ENCODE measurements around the gene CEACAM19. TPM values are rescaled to one million over a fixed set of nuclear protein-coding genes. Genes with fewer than 3 reads are reported as not detected.
"Not testable (repeated sequence)": the region's sequence is repeated elsewhere in the genome, so short reads cannot be mapped to it uniquely, and the experiment has no call there.

Gene CEACAM19
- total RNA-seq, 1 experiment from 2014 or later: 8.0 TPM

- Histone ChIP-seq H3K4me1 (replicated peaks; ENCODE audit: insufficient read depth) (peaks cover 31% of the 10 kb centered on the region), H3K9me3 (ENCODE audit: insufficient read depth, low read depth) (no peaks in the 10 kb centered on the region; the same call in 1 of the 2 replicates), H4K20me1 (ENCODE audit: insufficient read depth) (no peaks in the 10 kb centered on the region), H3F3A (ENCODE audit: insufficient read depth, low read depth) (peaks cover 33% of the 10 kb centered on the region), H3K4me3 (no peak overlapping the region), H3K27me3 (ENCODE audit: insufficient read depth, low read depth) (no peaks in the 10 kb centered on the region), H2AFZ (no peak overlapping the region), H3K36me3 (ENCODE audit: low read depth) (peaks cover 21% of the 10 kb centered on the region; the same call in 1 of the 2 replicates), H3K4me2 (peak overlapping the region; percentile 50; the same call in 1 of the 2 replicates), H3K9me2 (ENCODE audit: insufficient read depth) (no peaks in the 10 kb centered on the region), H3K79me2 (ENCODE audit: low read depth) (no peaks in the 10 kb centered on the region), H3K27ac (peak overlapping the region; percentile 91)
- BruUV-seq (replicated peaks): no TSS peak
- POLR2A ChIA-PET (ENCODE audit: unreplicated experiment): no interaction called here
- CTCF ChIA-PET: interaction anchor here (0.6 to 0.9 kb wide), 2 partner anchors 17 to 87 kb away, joined by 4 to 11 read pairs; no protein-coding TSS in a partner anchor
- no peak for TF ChIP-seq EZH2 (IDR thresholded peaks at IDR 0.05; ENCODE audit: low read depth)
- TF ChIP-seq, protein P1, sequence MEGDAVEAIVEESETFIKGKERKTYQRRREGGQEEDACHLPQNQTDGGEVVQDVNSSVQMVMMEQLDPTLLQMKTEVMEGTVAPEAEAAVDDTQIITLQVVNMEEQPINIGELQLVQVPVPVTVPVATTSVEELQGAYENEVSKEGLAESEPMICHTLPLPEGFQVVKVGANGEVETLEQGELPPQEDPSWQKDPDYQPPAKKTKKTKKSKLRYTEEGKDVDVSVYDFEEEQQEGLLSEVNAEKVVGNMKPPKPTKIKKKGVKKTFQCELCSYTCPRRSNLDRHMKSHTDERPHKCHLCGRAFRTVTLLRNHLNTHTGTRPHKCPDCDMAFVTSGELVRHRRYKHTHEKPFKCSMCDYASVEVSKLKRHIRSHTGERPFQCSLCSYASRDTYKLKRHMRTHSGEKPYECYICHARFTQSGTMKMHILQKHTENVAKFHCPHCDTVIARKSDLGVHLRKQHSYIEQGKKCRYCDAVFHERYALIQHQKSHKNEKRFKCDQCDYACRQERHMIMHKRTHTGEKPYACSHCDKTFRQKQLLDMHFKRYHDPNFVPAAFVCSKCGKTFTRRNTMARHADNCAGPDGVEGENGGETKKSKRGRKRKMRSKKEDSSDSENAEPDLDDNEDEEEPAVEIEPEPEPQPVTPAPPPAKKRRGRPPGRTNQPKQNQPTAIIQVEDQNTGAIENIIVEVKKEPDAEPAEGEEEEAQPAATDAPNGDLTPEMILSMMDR (conservative IDR thresholded peaks at IDR 0.05): no peak
- intact Hi-C loops (cut with micrococcal nuclease; ENCODE audit: unreplicated experiment): loop anchor here (2.0 kb wide), 1 partner anchor 25 kb away; no protein-coding TSS in a partner anchor
- no peak for DNase-seq
Measured at GRCh38 chr19:44627631-44628030, 43.7 kb upstream of the CEACAM19 start.

DNA sequence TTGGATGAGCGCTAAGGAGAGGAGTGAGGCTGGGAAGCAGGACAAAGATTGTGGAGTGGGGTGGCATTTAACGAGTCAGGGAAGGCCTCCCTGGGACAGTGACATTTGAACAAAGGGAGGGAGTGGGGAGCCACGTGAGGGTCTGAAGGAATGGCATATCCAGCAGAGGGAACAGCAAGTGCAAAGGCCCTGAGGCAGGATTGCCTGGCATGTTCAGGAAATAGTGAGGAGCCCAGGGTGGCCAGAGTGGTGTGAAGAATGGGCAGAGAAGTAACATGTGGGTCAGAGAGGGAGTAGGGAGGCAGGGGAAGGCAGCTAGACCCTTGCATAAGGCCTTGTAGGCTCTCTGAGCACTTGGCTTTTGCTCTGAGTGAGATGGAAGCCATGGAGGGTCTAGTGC is 42.5 kb upstream of the CEACAM19 start:
- Histone ChIP-seq H3K9me2 (ENCODE audit: insufficient read depth) (no peaks in the 10 kb centered on the region), H3K27me3 (ENCODE audit: insufficient read depth, low read depth) (no peaks in the 10 kb centered on the region), H3K4me1 (replicated peaks; ENCODE audit: insufficient read depth) (peaks cover 31% of the 10 kb centered on the region), H3K36me3 (ENCODE audit: low read depth) (peaks cover 21% of the 10 kb centered on the region; the same call in 1 of the 2 replicates), H4K20me1 (ENCODE audit: insufficient read depth) (no peaks in the 10 kb centered on the region), H2AFZ (no peak overlapping the region), H3K27ac (no peak overlapping the region), H3F3A (ENCODE audit: insufficient read depth, low read depth) (peaks cover 33% of the 10 kb centered on the region), H3K4me2 (no peak overlapping the region), H3K4me3 (no peak overlapping the region), H3K9me3 (ENCODE audit: insufficient read depth, low read depth) (no peaks in the 10 kb centered on the region; the same call in 1 of the 2 replicates), H3K79me2 (ENCODE audit: low read depth) (no peaks in the 10 kb centered on the region)
- DNase-seq: no peak
- TF ChIP-seq, protein P1 (conservative IDR thresholded peaks at IDR 0.05): no peak
- no peak for TF ChIP-seq EZH2 (IDR thresholded peaks at IDR 0.05; ENCODE audit: low read depth)
- no TSS peak for BruUV-seq (replicated peaks)
- ChIA-PET POLR2A (ENCODE audit: unreplicated experiment) (no interaction called here), CTCF (interaction anchor here (0.6 kb wide), 1 partner anchor 10 kb away, joined by 12 read pairs; no protein-coding TSS in a partner anchor)
- intact Hi-C loops (cut with micrococcal nuclease; ENCODE audit: unreplicated experiment): no loop called here

- H3K27ac ChIP-seq; H4K20me1 ChIP-seq (ENCODE audit: insufficient read depth); H3K9me3 ChIP-seq (ENCODE audit: insufficient read depth, low read depth); POLR2A ChIA-PET (ENCODE audit: unreplicated experiment); intact Hi-C loops (cut with micrococcal nuclease; ENCODE audit: unreplicated experiment); H3K9me2 ChIP-seq (ENCODE audit: insufficient read depth); H3K4me3 ChIP-seq; H3K27me3 ChIP-seq (ENCODE audit: insufficient read depth, low read depth); CTCF ChIA-PET; BruUV-seq (replicated peaks); H3K4me2 ChIP-seq; H3K79me2 ChIP-seq (ENCODE audit: low read depth); H2AFZ ChIP-seq: not testable (repeated sequence)
- H3K36me3 ChIP-seq (ENCODE audit: low read depth): peaks cover 13% of the 10 kb centered on the region; the same call in 1 of the 2 replicates
- peaks cover 23% of the 10 kb centered on the region for H3F3A ChIP-seq (ENCODE audit: insufficient read depth, low read depth)
- H3K4me1 ChIP-seq (replicated peaks; ENCODE audit: insufficient read depth): peaks cover 27% of the 10 kb centered on the region
- DNase-seq: peak in 1 of 2 experiments; percentile 19
Measured at GRCh38 chr19:44631611-44632010, 39.7 kb upstream of the CEACAM19 start.

GRCh38 chr19:44634058-44634457 is 37.2 kb upstream of the CEACAM19 start:
- POLR2A ChIA-PET (ENCODE audit: unreplicated experiment); H3K27ac ChIP-seq; H4K20me1 ChIP-seq (ENCODE audit: insufficient read depth); DNase-seq; intact Hi-C loops (cut with micrococcal nuclease; ENCODE audit: unreplicated experiment); H3K9me2 ChIP-seq (ENCODE audit: insufficient read depth); H3K9me3 ChIP-seq (ENCODE audit: insufficient read depth, low read depth); H3F3A ChIP-seq (ENCODE audit: insufficient read depth, low read depth); H2AFZ ChIP-seq; H3K27me3 ChIP-seq (ENCODE audit: insufficient read depth, low read depth); H3K4me2 ChIP-seq; H3K4me3 ChIP-seq; H3K79me2 ChIP-seq (ENCODE audit: low read depth); H3K36me3 ChIP-seq (ENCODE audit: low read depth); BruUV-seq (replicated peaks): not testable (repeated sequence)
- CTCF ChIA-PET: interaction anchor here (0.6 kb wide), 1 partner anchor 1083 kb away, joined by 11 read pairs; no protein-coding TSS in a partner anchor
- H3K4me1 ChIP-seq (replicated peaks; ENCODE audit: insufficient read depth): peaks cover 38% of the 10 kb centered on the region
